PC-3 (cell line): Measurements from ENCODE around the gene KRT3. TPM values are rescaled to one million over a fixed set of nuclear protein-coding genes. Genes with fewer than 3 reads are reported as not detected.
A peak's percentile ranks its signal among the peaks of the same experiment; 100 is the strongest.

Experiments
- ATAC-seq: fragments of 200-7000 bp; cut with Tn5 transposase; 2 replicates; pipeline ENCODE4 v1.9.1; 2020; ENCODE audit warnings: mild to moderate bottlenecking, moderate library complexity
- BruUV-seq: library from RNA; stranded (reverse); fragments of 400-500 nt; replicated peaks from 2 replicates; lab custom pipeline; 2021; lab: Mats Ljungman, UMichigan
- CTCF ChIA-PET: fragments of 300-600 bp; sonication (Branson Sonifier 250); formaldehyde crosslinking; loops from one replicate; lab custom pipeline; 2022; ENCODE audit warnings: antibody characterized with exemption; lab: Charles Lee
- POLR2A ChIA-PET: fragments of 300-600 bp; sonication (Branson Sonifier 250); formaldehyde crosslinking; loops from one replicate; lab custom pipeline; 2022; ENCODE audit warnings: antibody characterized with exemption; ENCODE audit not compliant: unreplicated experiment; lab: Charles Lee
- DNase-seq: peaks from one replicate; pipeline ENCODE4 v3.0.0-alpha.2; 2015
- H2AFZ ChIP-seq: fragments of 300-600 bp; sonication (generic); 2 replicates; pipeline ENCODE4 v1.6.0; 2016; ENCODE audit warnings: antibody characterized with exemption, low read length
- H3F3A ChIP-seq: fragments of 300-600 bp; sonication (generic); one replicate; pipeline ENCODE4 v1.6.0; 2017; ENCODE audit warnings: antibody characterized with exemption, low read length, control low read depth, mild to moderate bottlenecking; ENCODE audit not compliant: unreplicated experiment
- H3K27ac ChIP-seq: fragments of 300-600 bp; sonication (generic); 2 replicates; pipeline ENCODE4 v1.5.1; 2016; ENCODE audit warnings: mild to moderate bottlenecking, low read length
- H3K27me3 ChIP-seq: fragments of 300-600 bp; sonication (generic); 2 replicates; pipeline ENCODE4 v1.6.1; 2016; ENCODE audit warnings: low read length, mixed read lengths
- H3K36me3 ChIP-seq: fragments of 300-600 bp; sonication (generic); 2 replicates; pipeline ENCODE4 v1.6.1; 2016; ENCODE audit warnings: low read depth, mixed run types, low read length, mixed read lengths
- H3K4me1 ChIP-seq: fragments of 300-600 bp; sonication (generic); 2 replicates; pipeline ENCODE4 v1.5.1; 2016; ENCODE audit warnings: low read length; ENCODE audit not compliant: insufficient read depth
- H3K4me2 ChIP-seq: fragments of 300-600 bp; sonication (generic); 2 replicates; pipeline ENCODE4 v1.6.0; 2016; ENCODE audit warnings: low read length
- H3K4me3 ChIP-seq: fragments of 300-600 bp; sonication (generic); 2 replicates; pipeline ENCODE4 v1.5.1; 2016; ENCODE audit warnings: mild to moderate bottlenecking, low read length, mixed read lengths
- H3K79me2 ChIP-seq: fragments of 300-600 bp; sonication (generic); 2 replicates; pipeline ENCODE4 v1.6.1; 2017; ENCODE audit warnings: low read length, mixed read lengths
- H3K9ac ChIP-seq: fragments of 300-600 bp; sonication (generic); 2 replicates; pipeline ENCODE4 v1.6.0; 2016; ENCODE audit warnings: mild to moderate bottlenecking, low read length
- H3K9me2 ChIP-seq: fragments of 300-600 bp; sonication (generic); replicated peaks from 2 replicates; pipeline ENCODE4 v1.6.1; 2016; ENCODE audit warnings: mixed run types, low read length, mixed read lengths
- H3K9me3 ChIP-seq: fragments of 300-600 bp; sonication (generic); 2 replicates; pipeline ENCODE4 v1.6.1; 2016; ENCODE audit warnings: low read length, mixed read lengths
- H4K20me1 ChIP-seq: fragments of 300-600 bp; sonication (generic); 2 replicates; pipeline ENCODE4 v1.6.1; 2016; ENCODE audit warnings: low read length, mixed read lengths
- EZH2 ChIP-seq: fragments of 300-600 bp; sonication (generic); IDR thresholded peaks from one replicate; pipeline ENCODE4 v1.6.1; 2017; ENCODE audit warnings: antibody characterized with exemption, mild to moderate bottlenecking, low read length; ENCODE audit not compliant: unreplicated experiment
- EZH2phosphoT487 ChIP-seq: fragments of 300-600 bp; sonication (generic); IDR thresholded peaks from 2 replicates; pipeline ENCODE4 v1.6.1; 2018; ENCODE audit warnings: mild to moderate bottlenecking, antibody characterized with exemption, low read length, borderline replicate concordance
- intact Hi-C: fragments of 100-400 bp; cut with micrococcal nuclease; formaldehyde crosslinking; loops from 2 replicates; pipeline ENCODE4 v1.9.0; 2023
- total RNA-seq: library from RNA; depleted of rRNA; stranded (reverse); fragments of >200 nt; gene quantifications from 2 replicates; pipeline ENCODE4 v1.2.3, GENCODE V29; 2014
- TF ChIP-seq, protein P1 (sequence below): fragments of 300-600 bp; sonication (generic); conservative IDR thresholded peaks from 2 replicates; pipeline ENCODE4 v1.5.1; 2017; ENCODE audit warnings: antibody characterized with exemption, low read depth, mild to moderate bottlenecking, low read length

Gene KRT3
- total RNA-seq, 1 experiment from 2014 or later, result 0.33 TPM

DNA sequence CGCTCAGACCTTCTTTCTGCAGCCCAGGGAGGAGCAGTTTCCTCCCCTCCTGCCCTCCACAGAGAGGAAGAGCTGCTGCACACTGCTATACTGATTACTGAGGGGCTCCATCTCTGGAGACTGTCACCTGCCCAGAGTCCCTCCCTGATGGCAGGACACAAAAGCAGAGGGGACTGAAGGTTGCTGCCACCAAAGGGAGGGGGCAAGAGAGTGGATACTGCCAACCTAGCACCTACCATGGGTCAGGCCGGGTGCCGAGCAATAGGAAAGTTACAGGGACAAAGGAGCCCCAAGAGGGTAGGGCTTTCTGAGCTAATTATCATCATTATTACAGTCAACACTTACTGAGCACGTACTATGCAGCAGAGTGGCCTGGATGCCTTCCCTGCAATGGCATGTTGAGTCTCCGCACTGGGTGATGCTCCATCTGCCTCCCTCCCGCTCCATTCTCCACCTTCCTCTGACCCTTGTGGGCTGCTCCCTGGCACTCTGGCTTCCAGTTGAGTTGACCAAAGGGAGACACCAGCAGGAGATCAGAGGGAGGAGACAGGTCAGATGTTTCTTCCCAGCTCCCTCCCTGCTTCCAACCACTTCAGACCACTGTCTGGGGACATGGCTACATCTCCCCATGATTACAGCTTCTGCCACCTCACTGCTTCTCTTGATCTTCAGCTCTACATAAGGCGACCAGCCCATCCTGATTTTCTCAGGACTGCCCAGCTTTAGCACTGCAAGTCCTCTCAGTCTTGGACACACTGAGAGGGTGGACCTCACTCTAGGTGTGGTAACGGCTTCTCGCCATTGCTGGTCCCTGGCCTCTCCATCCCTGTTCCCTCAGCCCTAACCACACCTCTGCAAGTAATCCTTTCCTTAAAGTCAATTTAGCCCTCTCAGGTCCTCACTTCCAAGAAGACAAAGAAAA, 40.8 kb upstream of the KRT3 start:
- intact Hi-C loops, result no loop called here
- peak overlapping the region; percentile 50 for H3K4me2 ChIP-seq
- H2AFZ ChIP-seq, result 0 out of 2 replicates have a peak overlapping the region, but pooled peaks have one; percentile 36
- peaks cover 27% of the 10 kb centered on the region for H3K4me1 ChIP-seq
- no TSS peak for BruUV-seq
- H3K4me3 ChIP-seq, result no peak overlapping the region
- no peaks in the 10 kb centered on the region for H4K20me1 ChIP-seq
- no peaks in the 10 kb centered on the region for H3K9me2 ChIP-seq
- H3K79me2 ChIP-seq, result no peaks in the 10 kb centered on the region
- ChIA-PET CTCF (no interaction called here), POLR2A (no interaction called here)
- H3F3A ChIP-seq, result no peaks in the 10 kb centered on the region
- peak overlapping the region; percentile 54; the same call in 1 of the 2 replicates for H3K9ac ChIP-seq
- TF ChIP-seq, protein P1, sequence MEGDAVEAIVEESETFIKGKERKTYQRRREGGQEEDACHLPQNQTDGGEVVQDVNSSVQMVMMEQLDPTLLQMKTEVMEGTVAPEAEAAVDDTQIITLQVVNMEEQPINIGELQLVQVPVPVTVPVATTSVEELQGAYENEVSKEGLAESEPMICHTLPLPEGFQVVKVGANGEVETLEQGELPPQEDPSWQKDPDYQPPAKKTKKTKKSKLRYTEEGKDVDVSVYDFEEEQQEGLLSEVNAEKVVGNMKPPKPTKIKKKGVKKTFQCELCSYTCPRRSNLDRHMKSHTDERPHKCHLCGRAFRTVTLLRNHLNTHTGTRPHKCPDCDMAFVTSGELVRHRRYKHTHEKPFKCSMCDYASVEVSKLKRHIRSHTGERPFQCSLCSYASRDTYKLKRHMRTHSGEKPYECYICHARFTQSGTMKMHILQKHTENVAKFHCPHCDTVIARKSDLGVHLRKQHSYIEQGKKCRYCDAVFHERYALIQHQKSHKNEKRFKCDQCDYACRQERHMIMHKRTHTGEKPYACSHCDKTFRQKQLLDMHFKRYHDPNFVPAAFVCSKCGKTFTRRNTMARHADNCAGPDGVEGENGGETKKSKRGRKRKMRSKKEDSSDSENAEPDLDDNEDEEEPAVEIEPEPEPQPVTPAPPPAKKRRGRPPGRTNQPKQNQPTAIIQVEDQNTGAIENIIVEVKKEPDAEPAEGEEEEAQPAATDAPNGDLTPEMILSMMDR, result no peak
- TF ChIP-seq EZH2, result no peak
- TF ChIP-seq EZH2phosphoT487, result no peak
- ATAC-seq (no peak), DNase-seq (no peak)
- H3K9me3 ChIP-seq, result no peaks in the 10 kb centered on the region
- H3K36me3 ChIP-seq, result no peaks in the 10 kb centered on the region
- H3K27ac ChIP-seq, result peak overlapping the region; percentile 63
- H3K27me3 ChIP-seq, result no peaks in the 10 kb centered on the region

DNA sequence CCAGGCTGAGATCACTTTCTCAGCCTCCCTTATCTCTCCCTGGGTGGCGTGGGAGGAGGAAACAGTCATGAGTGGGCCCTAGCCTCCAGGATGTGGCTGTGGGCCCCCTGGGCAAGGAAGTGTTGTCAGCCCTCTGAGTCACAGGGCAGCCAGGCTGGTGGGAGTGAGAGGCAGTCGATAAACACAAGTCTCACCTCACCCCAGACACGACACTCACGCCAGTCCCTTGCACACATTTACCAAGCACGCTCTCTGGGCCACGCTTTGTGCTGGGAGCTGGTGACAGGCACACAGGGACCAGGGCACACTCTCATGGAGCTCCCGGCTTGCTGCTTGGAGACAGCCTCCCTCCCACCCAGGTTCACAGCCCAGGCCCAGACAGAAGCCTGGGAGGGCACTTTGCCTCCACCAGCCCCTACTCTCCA, 40.1 kb upstream of the KRT3 start:
- intact Hi-C loops, result no loop called here
- Histone ChIP-seq H3K4me2 (peak overlapping the region; percentile 30), H3K4me3 (no peak overlapping the region), H3K4me1 (peaks cover 27% of the 10 kb centered on the region), H3K27ac (peak overlapping the region; percentile 63), H3F3A (no peaks in the 10 kb centered on the region), H4K20me1 (no peaks in the 10 kb centered on the region), H3K79me2 (no peaks in the 10 kb centered on the region), H3K9me3 (no peaks in the 10 kb centered on the region), H3K36me3 (no peaks in the 10 kb centered on the region), H3K27me3 (no peaks in the 10 kb centered on the region), H3K9me2 (no peaks in the 10 kb centered on the region), H2AFZ (no peak overlapping the region), H3K9ac (peak overlapping the region; percentile 54; the same call in 1 of the 2 replicates)
- ChIA-PET POLR2A (no interaction called here), CTCF (no interaction called here)
- BruUV-seq, result no TSS peak
- ATAC-seq (peak; percentile 40; the same call in 1 of the 2 replicates), DNase-seq (peak; percentile 51)
- TF ChIP-seq EZH2 (no peak), EZH2phosphoT487 (no peak)
- TF ChIP-seq, protein P1, result no peak
